Fibroblast of peridontal ligament (primary cell): ENCODE data around the gene RASGRP3.

Experiments
- DNase-seq: peaks from one replicate; pipeline ENCODE4 v3.0.0-alpha.2; 2010; ENCODE audit errors: extremely low read depth

Gene RASGRP3

GRCh38 chr2:33457556-33458247 lies 18.7 kb upstream of the RASGRP3 start:
- DNase-seq: peak; percentile 62

- no peak for DNase-seq
These were observed 18.1 kb upstream of the RASGRP3 start for GRCh38 chr2:33458248-33458819.

- DNase-seq: no peak
These were observed 16.7 kb upstream of the RASGRP3 start for GRCh38 chr2:33459745-33460144.

GRCh38 chr2:33462512-33462911 lies 13.9 kb upstream of the RASGRP3 start:
- peak; percentile 16 for DNase-seq

- no peak for DNase-seq
These were observed 9.0 kb upstream of the RASGRP3 start for GRCh38 chr2:33467413-33467812.

- no peak for DNase-seq
These were observed 7.2 kb upstream of the RASGRP3 start for GRCh38 chr2:33469238-33469637.

GRCh38 chr2:33475224-33476130 lies 972 bp upstream of the RASGRP3 start:
- DNase-seq: peak; percentile 87

GRCh38 chr2:33476793-33477190 lies 343 bp downstream of the RASGRP3 start:
- no peak for DNase-seq

GRCh38 chr2:33477473-33478468 lies 1.3 kb downstream of the RASGRP3 start:
- no peak for DNase-seq

- DNase-seq: no peak
These were observed 2.7 kb downstream of the RASGRP3 start for GRCh38 chr2:33478968-33479731.

- no peak for DNase-seq
These were observed 6.1 kb downstream of the RASGRP3 start for GRCh38 chr2:33482518-33482917.

GRCh38 chr2:33484042-33484621 lies 7.7 kb downstream of the RASGRP3 start:
- DNase-seq: peak; percentile 69

GRCh38 chr2:33485051-33485450 lies 8.6 kb downstream of the RASGRP3 start:
- DNase-seq: no peak

GRCh38 chr2:33486544-33486943 lies 10.1 kb downstream of the RASGRP3 start:
- no peak for DNase-seq

GRCh38 chr2:33488178-33488690 lies 11.8 kb downstream of the RASGRP3 start:
- no peak for DNase-seq

- no peak for DNase-seq
These were observed 12.5 kb downstream of the RASGRP3 start for GRCh38 chr2:33488715-33489540.

GRCh38 chr2:33489835-33490431 lies 13.5 kb downstream of the RASGRP3 start:
- DNase-seq: no peak

- DNase-seq: no peak
These were observed 15.1 kb downstream of the RASGRP3 start for GRCh38 chr2:33491441-33492084.
